ENCODE data around the gene TAF1B.

- TF ChIP-seq, protein P1, sequence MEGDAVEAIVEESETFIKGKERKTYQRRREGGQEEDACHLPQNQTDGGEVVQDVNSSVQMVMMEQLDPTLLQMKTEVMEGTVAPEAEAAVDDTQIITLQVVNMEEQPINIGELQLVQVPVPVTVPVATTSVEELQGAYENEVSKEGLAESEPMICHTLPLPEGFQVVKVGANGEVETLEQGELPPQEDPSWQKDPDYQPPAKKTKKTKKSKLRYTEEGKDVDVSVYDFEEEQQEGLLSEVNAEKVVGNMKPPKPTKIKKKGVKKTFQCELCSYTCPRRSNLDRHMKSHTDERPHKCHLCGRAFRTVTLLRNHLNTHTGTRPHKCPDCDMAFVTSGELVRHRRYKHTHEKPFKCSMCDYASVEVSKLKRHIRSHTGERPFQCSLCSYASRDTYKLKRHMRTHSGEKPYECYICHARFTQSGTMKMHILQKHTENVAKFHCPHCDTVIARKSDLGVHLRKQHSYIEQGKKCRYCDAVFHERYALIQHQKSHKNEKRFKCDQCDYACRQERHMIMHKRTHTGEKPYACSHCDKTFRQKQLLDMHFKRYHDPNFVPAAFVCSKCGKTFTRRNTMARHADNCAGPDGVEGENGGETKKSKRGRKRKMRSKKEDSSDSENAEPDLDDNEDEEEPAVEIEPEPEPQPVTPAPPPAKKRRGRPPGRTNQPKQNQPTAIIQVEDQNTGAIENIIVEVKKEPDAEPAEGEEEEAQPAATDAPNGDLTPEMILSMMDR (IDR thresholded peaks at IDR 0.05) = no peak
- TF ChIP-seq POLR2A (IDR thresholded peaks at IDR 0.05) = no peak
These were observed 48.2 kb upstream of the TAF1B start for GRCh38 chr2:9795071-9795470.

All from body of pancreas (tissue), 4 donors.